ENCODE results near the gene COMTD1. TPM values are rescaled to one million over a fixed set of nuclear protein-coding genes. Genes with fewer than 3 reads are reported as not detected.
A peak's percentile ranks its signal among the peaks of the same experiment; 100 is the strongest.

COMTD1 gene
- total and polyA plus RNA-seq, 2 of the 13 experiments (the other 11 are each of a cell fraction or from before 2014, with no cell fraction given): 11.8 to 18.4 TPM

DNA sequence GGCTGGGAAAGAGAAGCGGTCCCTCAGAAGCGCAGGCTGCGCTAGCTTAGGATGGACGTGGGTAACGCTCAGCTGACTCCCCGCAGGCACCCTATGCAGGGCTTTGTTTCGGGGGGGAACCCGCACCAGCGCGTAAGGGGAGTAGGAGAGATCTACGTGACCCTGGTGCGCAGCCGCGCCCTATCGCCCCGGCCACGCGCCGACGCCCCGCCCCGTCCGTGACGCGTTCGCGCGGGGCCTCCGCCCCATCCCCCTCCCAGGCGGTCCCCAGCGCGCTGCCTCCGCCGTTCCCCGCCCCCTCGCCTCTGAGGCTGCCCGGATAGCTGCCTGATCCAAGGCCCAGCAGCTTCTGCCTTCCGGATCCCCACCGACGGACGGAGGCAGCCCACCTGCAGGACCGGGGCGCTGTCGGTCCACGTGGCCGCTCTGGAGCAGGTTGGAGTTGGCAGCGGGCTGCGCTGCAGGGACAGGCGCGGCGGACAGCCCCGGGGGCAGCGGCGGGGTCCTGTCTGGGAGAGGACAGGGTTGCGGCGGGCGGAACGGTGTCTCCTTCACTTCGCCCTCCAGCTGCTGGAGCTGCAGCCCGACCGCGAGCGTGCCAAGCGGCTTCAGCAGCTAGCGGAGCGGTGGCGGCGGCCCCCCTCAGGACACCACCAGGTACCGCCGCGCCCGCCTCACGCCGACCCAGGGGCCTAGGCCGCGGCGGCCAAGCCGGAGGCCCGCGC, 25.3 kb downstream of the COMTD1 start, which contains the start of gene VDAC2 (continued):
- TF ChIP-seq, protein P1, sequence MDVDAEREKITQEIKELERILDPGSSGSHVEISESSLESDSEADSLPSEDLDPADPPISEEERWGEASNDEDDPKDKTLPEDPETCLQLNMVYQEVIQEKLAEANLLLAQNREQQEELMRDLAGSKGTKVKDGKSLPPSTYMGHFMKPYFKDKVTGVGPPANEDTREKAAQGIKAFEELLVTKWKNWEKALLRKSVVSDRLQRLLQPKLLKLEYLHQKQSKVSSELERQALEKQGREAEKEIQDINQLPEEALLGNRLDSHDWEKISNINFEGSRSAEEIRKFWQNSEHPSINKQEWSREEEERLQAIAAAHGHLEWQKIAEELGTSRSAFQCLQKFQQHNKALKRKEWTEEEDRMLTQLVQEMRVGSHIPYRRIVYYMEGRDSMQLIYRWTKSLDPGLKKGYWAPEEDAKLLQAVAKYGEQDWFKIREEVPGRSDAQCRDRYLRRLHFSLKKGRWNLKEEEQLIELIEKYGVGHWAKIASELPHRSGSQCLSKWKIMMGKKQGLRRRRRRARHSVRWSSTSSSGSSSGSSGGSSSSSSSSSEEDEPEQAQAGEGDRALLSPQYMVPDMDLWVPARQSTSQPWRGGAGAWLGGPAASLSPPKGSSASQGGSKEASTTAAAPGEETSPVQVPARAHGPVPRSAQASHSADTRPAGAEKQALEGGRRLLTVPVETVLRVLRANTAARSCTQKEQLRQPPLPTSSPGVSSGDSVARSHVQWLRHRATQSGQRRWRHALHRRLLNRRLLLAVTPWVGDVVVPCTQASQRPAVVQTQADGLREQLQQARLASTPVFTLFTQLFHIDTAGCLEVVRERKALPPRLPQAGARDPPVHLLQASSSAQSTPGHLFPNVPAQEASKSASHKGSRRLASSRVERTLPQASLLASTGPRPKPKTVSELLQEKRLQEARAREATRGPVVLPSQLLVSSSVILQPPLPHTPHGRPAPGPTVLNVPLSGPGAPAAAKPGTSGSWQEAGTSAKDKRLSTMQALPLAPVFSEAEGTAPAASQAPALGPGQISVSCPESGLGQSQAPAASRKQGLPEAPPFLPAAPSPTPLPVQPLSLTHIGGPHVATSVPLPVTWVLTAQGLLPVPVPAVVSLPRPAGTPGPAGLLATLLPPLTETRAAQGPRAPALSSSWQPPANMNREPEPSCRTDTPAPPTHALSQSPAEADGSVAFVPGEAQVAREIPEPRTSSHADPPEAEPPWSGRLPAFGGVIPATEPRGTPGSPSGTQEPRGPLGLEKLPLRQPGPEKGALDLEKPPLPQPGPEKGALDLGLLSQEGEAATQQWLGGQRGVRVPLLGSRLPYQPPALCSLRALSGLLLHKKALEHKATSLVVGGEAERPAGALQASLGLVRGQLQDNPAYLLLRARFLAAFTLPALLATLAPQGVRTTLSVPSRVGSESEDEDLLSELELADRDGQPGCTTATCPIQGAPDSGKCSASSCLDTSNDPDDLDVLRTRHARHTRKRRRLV (CRISPR knock-in tag; IDR thresholded peaks at IDR 0.05): no peak
- TF ChIP-seq ZNF577 (CRISPR knock-in tag; IDR thresholded peaks at IDR 0.05; ENCODE audit: borderline replicate concordance, low read depth): no peak
- 0 out of 2 replicates have a peak, but pooled peaks have one; percentile 86 for TF ChIP-seq ZNF773 (CRISPR knock-in tag; IDR thresholded peaks at IDR 0.05; ENCODE audit: borderline replicate concordance)
- TF ChIP-seq POLR2AphosphoS5 (IDR thresholded peaks at IDR 0.05; ENCODE audit: low read depth, low read length): peak; percentile 76
- TF ChIP-seq, protein P2, sequence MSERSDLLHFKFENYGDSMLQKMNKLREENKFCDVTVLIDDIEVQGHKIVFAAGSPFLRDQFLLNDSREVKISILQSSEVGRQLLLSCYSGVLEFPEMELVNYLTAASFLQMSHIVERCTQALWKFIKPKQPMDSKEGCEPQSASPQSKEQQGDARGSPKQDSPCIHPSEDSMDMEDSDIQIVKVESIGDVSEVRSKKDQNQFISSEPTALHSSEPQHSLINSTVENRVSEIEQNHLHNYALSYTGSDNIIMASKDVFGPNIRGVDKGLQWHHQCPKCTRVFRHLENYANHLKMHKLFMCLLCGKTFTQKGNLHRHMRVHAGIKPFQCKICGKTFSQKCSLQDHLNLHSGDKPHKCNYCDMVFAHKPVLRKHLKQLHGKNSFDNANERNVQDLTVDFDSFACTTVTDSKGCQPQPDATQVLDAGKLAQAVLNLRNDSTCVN (CRISPR knock-in tag; IDR thresholded peaks at IDR 0.05; ENCODE audit: borderline replicate concordance): peak; percentile 38; the same call in 1 of the 2 replicates
- peak; percentile 14 for TF ChIP-seq ZNF431 (CRISPR knock-in tag; IDR thresholded peaks at IDR 0.05; ENCODE audit: borderline replicate concordance, low read depth)
- no peak for TF ChIP-seq ZNF484 (CRISPR knock-in tag; IDR thresholded peaks at IDR 0.05; ENCODE audit: borderline replicate concordance, low read depth)
- TF ChIP-seq FOXJ3 (CRISPR knock-in tag; IDR thresholded peaks at IDR 0.05; ENCODE audit: borderline replicate concordance): no peak
- TF ChIP-seq, protein P3, sequence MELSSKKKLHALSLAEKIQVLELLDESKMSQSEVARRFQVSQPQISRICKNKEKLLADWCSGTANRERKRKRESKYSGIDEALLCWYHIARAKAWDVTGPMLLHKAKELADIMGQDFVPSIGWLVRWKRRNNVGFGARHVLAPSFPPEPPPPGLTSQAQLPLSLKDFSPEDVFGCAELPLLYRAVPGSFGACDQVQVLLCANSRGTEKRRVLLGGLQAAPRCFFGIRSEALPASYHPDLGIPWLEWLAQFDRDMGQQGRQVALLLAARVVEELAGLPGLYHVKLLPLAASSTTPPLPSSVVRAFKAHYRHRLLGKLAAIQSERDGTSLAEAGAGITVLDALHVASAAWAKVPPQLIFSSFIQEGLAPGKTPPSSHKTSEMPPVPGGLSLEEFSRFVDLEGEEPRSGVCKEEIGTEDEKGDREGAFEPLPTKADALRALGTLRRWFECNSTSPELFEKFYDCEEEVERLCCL (CRISPR knock-in tag; IDR thresholded peaks at IDR 0.05; ENCODE audit: borderline replicate concordance): no peak
- TF ChIP-seq, protein P4, sequence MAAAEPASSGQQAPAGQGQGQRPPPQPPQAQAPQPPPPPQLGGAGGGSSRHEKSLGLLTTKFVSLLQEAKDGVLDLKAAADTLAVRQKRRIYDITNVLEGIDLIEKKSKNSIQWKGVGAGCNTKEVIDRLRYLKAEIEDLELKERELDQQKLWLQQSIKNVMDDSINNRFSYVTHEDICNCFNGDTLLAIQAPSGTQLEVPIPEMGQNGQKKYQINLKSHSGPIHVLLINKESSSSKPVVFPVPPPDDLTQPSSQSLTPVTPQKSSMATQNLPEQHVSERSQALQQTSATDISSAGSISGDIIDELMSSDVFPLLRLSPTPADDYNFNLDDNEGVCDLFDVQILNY (CRISPR knock-in tag; conservative IDR thresholded peaks at IDR 0.05): 0 out of 2 replicates have a peak, but pooled peaks have one; percentile 15
- TF ChIP-seq HES4 (CRISPR knock-in tag; IDR thresholded peaks at IDR 0.05; ENCODE audit: borderline replicate concordance): peak; percentile 36; the same call in 1 of the 2 replicates
- peak; percentile 42; the same call in 1 of the 2 replicates for TF ChIP-seq ZSCAN21 (CRISPR knock-in tag; IDR thresholded peaks at IDR 0.05; ENCODE audit: borderline replicate concordance)
- TF ChIP-seq ZNF792 (CRISPR knock-in tag; IDR thresholded peaks at IDR 0.05): peak; percentile 57; the same call in 1 of the 2 replicates
- TF ChIP-seq SP5 (CRISPR knock-in tag; IDR thresholded peaks at IDR 0.05; ENCODE audit: borderline replicate concordance, low read depth): peak; percentile 92
- TF ChIP-seq, protein P5, sequence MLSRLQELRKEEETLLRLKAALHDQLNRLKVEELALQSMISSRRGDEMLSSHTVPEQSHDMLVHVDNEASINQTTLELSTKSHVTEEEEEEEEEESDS (CRISPR knock-in tag; IDR thresholded peaks at IDR 0.05; ENCODE audit: borderline replicate concordance): 0 out of 2 replicates have a peak, but pooled peaks have one; percentile 30
- TF ChIP-seq ARNTL (CRISPR knock-in tag; IDR thresholded peaks at IDR 0.05): no peak; the same call in 1 of the 2 replicates
